T-cell (primary cell): ENCODE results near the gene ADAMTS12. TPM values are rescaled to one million over a fixed set of nuclear protein-coding genes. Genes with fewer than 3 reads are reported as not detected.

Experiments
- ATAC-seq, 4 experiments: fragments of 200-7000 bp in 3 of 4; fragments of 150-1000 bp in 1 of 4; cut with Tn5 transposase; replicated peaks in 1 of 4; 1 replicate in 3 of 4; 2 replicates in 1 of 4; pipeline ENCODE4 v1.10.0; 2021; ENCODE audit warnings: moderate library complexity in 3 of 4, mild to moderate bottlenecking in 2 of 4, moderate number of reproducible peaks in 1 of 4
- CTCF ChIA-PET, 2 donors: fragments of 300-600 bp; sonication (Branson Sonifier 250); formaldehyde crosslinking; loops; one replicate each; lab custom pipeline; 2022; ENCODE audit warnings: antibody characterized with exemption in 2 of 2; lab: Charles Lee
- POLR2A ChIA-PET, 2 donors: fragments of 300-600 bp; sonication (Branson Sonifier 250); formaldehyde crosslinking; loops; one replicate each; lab custom pipeline; 2022; ENCODE audit warnings: antibody characterized with exemption in 2 of 2; lab: Charles Lee
- DNase-seq, 35 experiments: peaks; one replicate each; pipeline versions ENCODE4 v3.0.0 to v3.0.0-alpha.2; 2013 to 2023
- H3K27ac ChIP-seq: one replicate; pipeline ENCODE4 v1.5.1; 2013; ENCODE audit warnings: low read length
- H3K27me3 ChIP-seq, 2 experiments: replicated peaks in 1 of 2; 1 replicate in 1 of 2; 2 replicates in 1 of 2; pipeline versions ENCODE4 v1.6.1 to v1.7.0; 2013; ENCODE audit warnings: low read length in 1 of 2, mixed read lengths in 1 of 2; ENCODE audit not compliant: control insufficient read depth in 2 of 2, insufficient read depth in 2 of 2; ENCODE audit errors: extremely low read depth in 1 of 2
- H3K36me3 ChIP-seq, 2 donors: 1 replicate in 1 of 2; 2 replicates in 1 of 2; pipeline versions ENCODE4 v1.6.1 to v1.7.0; 2013; ENCODE audit warnings: low read length in 1 of 2; ENCODE audit not compliant: control insufficient read depth in 2 of 2, insufficient read depth in 1 of 2; ENCODE audit errors: extremely low read depth in 1 of 2
- H3K4me1 ChIP-seq, 2 experiments: 1 replicate in 1 of 2; 2 replicates in 1 of 2; pipeline versions ENCODE4 v1.6.1 to v1.7.0; 2013; ENCODE audit warnings: low read length in 2 of 2, mixed read lengths in 1 of 2; ENCODE audit not compliant: insufficient read depth in 2 of 2, control insufficient read depth in 1 of 2; ENCODE audit errors: extremely low read depth in 1 of 2
- H3K4me3 ChIP-seq, 2 donors: 1 replicate in 1 of 2; 2 replicates in 1 of 2; pipeline versions ENCODE4 v1.5.1 to v1.7.0; 2013; ENCODE audit warnings: mild to moderate bottlenecking in 2 of 2, low read length in 1 of 2, moderate library complexity in 1 of 2; ENCODE audit not compliant: control insufficient read depth in 1 of 2; ENCODE audit errors: extremely low read depth in 1 of 2
- H3K9me3 ChIP-seq: 2 replicates; pipeline ENCODE4 v1.7.0; 2013
- H3K27ac Mint-ChIP-seq, 2 donors: one replicate each; pipeline ENCODE4 v1.8.0; 2020 to 2021; ENCODE audit warnings: mild to moderate bottlenecking in 2 of 2, mixed read lengths in 2 of 2
- H3K27me3 Mint-ChIP-seq, 2 donors: one replicate each; pipeline ENCODE4 v1.8.0; 2021 to 2022; ENCODE audit warnings: mixed read lengths in 2 of 2
- H3K36me3 Mint-ChIP-seq: one replicate; pipeline ENCODE4 v1.8.0; 2021; ENCODE audit warnings: mixed read lengths
- H3K4me1 Mint-ChIP-seq, 3 donors: one replicate each; pipeline ENCODE4 v1.8.0; 2020 to 2022; ENCODE audit warnings: mixed read lengths in 3 of 3, mild to moderate bottlenecking in 1 of 3
- H3K4me3 Mint-ChIP-seq, 3 donors: one replicate each; pipeline ENCODE4 v1.8.0; 2020 to 2022; ENCODE audit warnings: mild to moderate bottlenecking in 3 of 3, mixed read lengths in 3 of 3, moderate library complexity in 3 of 3
- H3K9me3 Mint-ChIP-seq, 3 donors: one replicate each; pipeline ENCODE4 v1.8.0; 2020 to 2022; ENCODE audit warnings: mixed read lengths in 3 of 3
- WGBS: methylation state at CpG from one replicate; pipeline ENCODE4 v1.1.5; 2013; ENCODE audit warnings: missing lambda C conversion rate; ENCODE audit not compliant: insufficient coverage; 5-methylcytosine and 5-hydroxymethylcytosine counted together
- total RNA-seq, 35 experiments: library from RNA in 6 of 35; stranded (reverse) in 6 of 35; fragments of 120-200 nt in 1 of 35; gene quantifications; one replicate each; pipeline versions ENCODE4 v1.2.1 to v1.2.4 and lab custom pipeline; 2013 to 2026

Gene ADAMTS12
- total RNA-seq, 5 donors from 2014 or later (not counting 1 experiment from before 2014, with no cell fraction given) = 0.03 TPM; not detected in 4

- Histone ChIP-seq H3K9me3 (no peaks in the 10 kb centered on the region), H3K4me1 (no peaks in the 10 kb centered on the region), H3K27me3 (peaks cover 0 to 2% of the 10 kb centered on the region in 2 experiments), H3K4me3 (no peak overlapping the region), H3K27ac (no peak overlapping the region), H3K36me3 (no peaks in the 10 kb centered on the region)
- ChIA-PET POLR2A (no interaction called here), CTCF (no interaction called here)
- no peak for DNase-seq
- no peaks in the 10 kb centered on the region for H3K27me3 Mint-ChIP-seq
- no peak overlapping the region for H3K4me3 Mint-ChIP-seq
- WGBS = 80% methylated on average over 9 of the region's 13 CpGs
- no peaks in the 10 kb centered on the region for H3K36me3 Mint-ChIP-seq
- H3K4me1 Mint-ChIP-seq = peaks cover 0 to 11% (median 6%) of the 10 kb centered on the region in 3 donors
- peaks cover 0 to 8% (median 0%) of the 10 kb centered on the region in 3 donors for H3K9me3 Mint-ChIP-seq
- ATAC-seq = no peak
- no peak overlapping the region for H3K27ac Mint-ChIP-seq
Observed at GRCh38 chr5:33806738-33807442, 84.9 kb downstream of the ADAMTS12 start.

GRCh38 chr5:33801292-33801691 is 90.5 kb downstream of the ADAMTS12 start:
- CTCF ChIA-PET = no interaction called here

GRCh38 chr5:33800241-33800950 is 91.4 kb downstream of the ADAMTS12 start:
- Mint-ChIP-seq H3K27ac (no peak overlapping the region), H3K4me1 (no peaks in the 10 kb centered on the region), H3K27me3 (peaks cover 6 to 8% of the 10 kb centered on the region in 2 donors), H3K36me3 (no peaks in the 10 kb centered on the region), H3K9me3 (no peaks in the 10 kb centered on the region), H3K4me3 (no peak overlapping the region)
- H3K9me3 ChIP-seq = no peaks in the 10 kb centered on the region
- ATAC-seq = no peak
- WGBS = 96% methylated on average over 3 of the region's 7 CpGs
- DNase-seq = no peak
- ChIA-PET CTCF (interaction anchor here in 1 of 2 donors (0.7 kb wide), 1 partner anchor 24 kb away, joined by 3 read pairs; no protein-coding TSS in a partner anchor), POLR2A (no interaction called here)
- no peaks in the 10 kb centered on the region for H3K36me3 ChIP-seq
- H3K27me3 ChIP-seq = peaks cover 0 to 2% of the 10 kb centered on the region in 2 experiments
- H3K4me1 ChIP-seq = no peaks in the 10 kb centered on the region
- H3K4me3 ChIP-seq = no peak overlapping the region
- no peak overlapping the region for H3K27ac ChIP-seq

More at GRCh38 chr5:33801292-33801691, 90.5 kb downstream of the ADAMTS12 start:
- no peak overlapping the region for H3K27ac ChIP-seq
- Mint-ChIP-seq H3K36me3 (no peaks in the 10 kb centered on the region), H3K4me3 (no peak overlapping the region), H3K27me3 (peaks cover 6 to 8% of the 10 kb centered on the region in 2 donors), H3K27ac (no peak overlapping the region), H3K4me1 (no peaks in the 10 kb centered on the region), H3K9me3 (no peaks in the 10 kb centered on the region)
- H3K9me3 ChIP-seq = no peaks in the 10 kb centered on the region
- peaks cover 0 to 2% of the 10 kb centered on the region in 2 experiments for H3K27me3 ChIP-seq
- no peak for ATAC-seq
- POLR2A ChIA-PET = no interaction called here
- H3K4me3 ChIP-seq = no peak overlapping the region
- H3K4me1 ChIP-seq = no peaks in the 10 kb centered on the region
- H3K36me3 ChIP-seq = no peaks in the 10 kb centered on the region
- DNase-seq = no peak

- no peaks in the 10 kb centered on the region for H3K9me3 Mint-ChIP-seq
- no peak overlapping the region for H3K27ac Mint-ChIP-seq
- H3K4me1 Mint-ChIP-seq = no peaks in the 10 kb centered on the region
- 50% methylated on average over 1 of the region's 7 CpGs for WGBS
- Histone ChIP-seq H3K4me3 (no peak overlapping the region), H3K27ac (no peak overlapping the region), H3K9me3 (no peaks in the 10 kb centered on the region), H3K4me1 (no peaks in the 10 kb centered on the region), H3K27me3 (no peaks in the 10 kb centered on the region), H3K36me3 (no peaks in the 10 kb centered on the region)
- H3K27me3 Mint-ChIP-seq = peaks cover 6 to 8% of the 10 kb centered on the region in 2 donors
- POLR2A ChIA-PET = no interaction called here
- no peak for ATAC-seq
- H3K36me3 Mint-ChIP-seq = no peaks in the 10 kb centered on the region
- H3K4me3 Mint-ChIP-seq = no peak overlapping the region
- no peak for DNase-seq
- CTCF ChIA-PET = no interaction called here
Observed at GRCh38 chr5:33795496-33795895, 96.3 kb downstream of the ADAMTS12 start.

GRCh38 chr5:33794550-33795181 is 97.1 kb downstream of the ADAMTS12 start:
- CTCF ChIA-PET = no interaction called here
- H3K4me1 ChIP-seq = no peaks in the 10 kb centered on the region
- H3K4me1 Mint-ChIP-seq = no peaks in the 10 kb centered on the region

GRCh38 chr5:33793836-33794549 is 97.8 kb downstream of the ADAMTS12 start:
- Histone ChIP-seq H3K27me3 (no peaks in the 10 kb centered on the region), H3K4me3 (no peak overlapping the region), H3K36me3 (no peaks in the 10 kb centered on the region), H3K4me1 (no peaks in the 10 kb centered on the region), H3K9me3 (no peaks in the 10 kb centered on the region), H3K27ac (no peak overlapping the region)
- Mint-ChIP-seq H3K4me3 (no peak overlapping the region), H3K36me3 (no peaks in the 10 kb centered on the region), H3K27ac (no peak overlapping the region), H3K4me1 (no peaks in the 10 kb centered on the region), H3K9me3 (no peaks in the 10 kb centered on the region), H3K27me3 (no peaks in the 10 kb centered on the region)
- ChIA-PET CTCF (no interaction called here), POLR2A (no interaction called here)
- DNase-seq = no peak
- ATAC-seq = no peak
- 89% methylated on average over 7 of the region's 19 CpGs for WGBS

More at GRCh38 chr5:33794550-33795181, 97.1 kb downstream of the ADAMTS12 start:
- no peak for DNase-seq
- Histone ChIP-seq H3K4me3 (no peak overlapping the region), H3K9me3 (no peaks in the 10 kb centered on the region), H3K36me3 (no peaks in the 10 kb centered on the region), H3K27me3 (no peaks in the 10 kb centered on the region), H3K27ac (no peak overlapping the region)
- POLR2A ChIA-PET = no interaction called here
- no peak for ATAC-seq
- H3K9me3 Mint-ChIP-seq = no peaks in the 10 kb centered on the region
- 81% methylated on average over 5 of the region's 8 CpGs for WGBS
- H3K27me3 Mint-ChIP-seq = peaks cover under 1 to 5% of the 10 kb centered on the region in 2 donors
- no peaks in the 10 kb centered on the region for H3K36me3 Mint-ChIP-seq
- H3K4me3 Mint-ChIP-seq = no peak overlapping the region
- no peak overlapping the region for H3K27ac Mint-ChIP-seq
